ENCODE results near the gene GMDS. TPM values are rescaled to one million over a fixed set of nuclear protein-coding genes. Genes with fewer than 3 reads are reported as not detected.

GMDS gene
- total RNA-seq, 2 donors from 2014 or later = 18.2 to 20.5 TPM

- peaks cover 16% of the 10 kb centered on the region for H3K4me1 Mint-ChIP-seq
- ATAC-seq (no peak), DNase-seq (no peak)
- H3K4me3 Mint-ChIP-seq = no peak overlapping the region
- peaks cover 5% of the 10 kb centered on the region for H3K36me3 Mint-ChIP-seq (ENCODE audit: low read depth)
- no peaks in the 10 kb centered on the region for H3K9me3 ChIP-seq (ENCODE audit: control insufficient read depth, low read length, poor library complexity, severe bottlenecking)
- H3K27ac Mint-ChIP-seq = no peak overlapping the region
- H3K27me3 Mint-ChIP-seq = no peaks in the 10 kb centered on the region
Observed at GRCh38 chr6:2178125-2178524, 67.3 kb downstream of the GMDS start.

GRCh38 chr6:2175825-2176224 is 69.6 kb downstream of the GMDS start:
- Mint-ChIP-seq H3K27me3 (no peaks in the 10 kb centered on the region), H3K36me3 (ENCODE audit: low read depth) (no peaks in the 10 kb centered on the region), H3K27ac (no peak overlapping the region), H3K4me3 (no peak overlapping the region), H3K4me1 (peaks cover 13% of the 10 kb centered on the region)
- no peaks in the 10 kb centered on the region for H3K9me3 ChIP-seq (ENCODE audit: control insufficient read depth, low read length, poor library complexity, severe bottlenecking)
- ATAC-seq (no peak), DNase-seq (no peak)

- no peak for DNase-seq
- no peaks in the 10 kb centered on the region for H3K9me3 ChIP-seq (ENCODE audit: control insufficient read depth, low read length, poor library complexity, severe bottlenecking)
- H3K4me3 Mint-ChIP-seq = no peak overlapping the region
- peaks cover 13% of the 10 kb centered on the region for H3K4me1 Mint-ChIP-seq
- no peaks in the 10 kb centered on the region for H3K36me3 Mint-ChIP-seq (ENCODE audit: low read depth)
- no peak for ATAC-seq
- no peaks in the 10 kb centered on the region for H3K27me3 Mint-ChIP-seq
- H3K27ac Mint-ChIP-seq = no peak overlapping the region
Observed at GRCh38 chr6:2173203-2173961, 72.0 kb downstream of the GMDS start.

GRCh38 chr6:2171728-2172127 is 73.7 kb downstream of the GMDS start:
- no peak for ATAC-seq
- H3K9me3 ChIP-seq (ENCODE audit: control insufficient read depth, low read length, poor library complexity, severe bottlenecking) = no peaks in the 10 kb centered on the region
- Mint-ChIP-seq H3K27ac (no peak overlapping the region), H3K36me3 (ENCODE audit: low read depth) (no peaks in the 10 kb centered on the region), H3K4me3 (no peak overlapping the region), H3K27me3 (no peaks in the 10 kb centered on the region), H3K4me1 (peaks cover 8% of the 10 kb centered on the region)
- no peak for DNase-seq

GRCh38 chr6:2168480-2168879 is 76.9 kb downstream of the GMDS start:
- Mint-ChIP-seq H3K27ac (no peak overlapping the region), H3K27me3 (no peaks in the 10 kb centered on the region), H3K36me3 (ENCODE audit: low read depth) (no peaks in the 10 kb centered on the region), H3K4me1 (peaks cover 2% of the 10 kb centered on the region), H3K4me3 (no peak overlapping the region)
- no peaks in the 10 kb centered on the region for H3K9me3 ChIP-seq (ENCODE audit: control insufficient read depth, low read length, poor library complexity, severe bottlenecking)
- no peak for DNase-seq
- no peak for ATAC-seq

- Mint-ChIP-seq H3K4me1 (peaks cover 13% of the 10 kb centered on the region), H3K27me3 (no peaks in the 10 kb centered on the region), H3K4me3 (no peak overlapping the region), H3K36me3 (ENCODE audit: low read depth) (no peaks in the 10 kb centered on the region), H3K27ac (no peak overlapping the region)
- ATAC-seq (no peak), DNase-seq (no peak)
- no peaks in the 10 kb centered on the region for H3K9me3 ChIP-seq (ENCODE audit: control insufficient read depth, low read length, poor library complexity, severe bottlenecking)
Observed at GRCh38 chr6:2166717-2167116, 78.7 kb downstream of the GMDS start.

- H3K27ac Mint-ChIP-seq = no peak overlapping the region
- no peaks in the 10 kb centered on the region for H3K27me3 Mint-ChIP-seq
- no peak overlapping the region for H3K4me3 Mint-ChIP-seq
- no peaks in the 10 kb centered on the region for H3K36me3 Mint-ChIP-seq (ENCODE audit: low read depth)
- peaks cover 14% of the 10 kb centered on the region for H3K4me1 Mint-ChIP-seq
- ATAC-seq = no peak
- no peak for DNase-seq
- no peaks in the 10 kb centered on the region for H3K9me3 ChIP-seq (ENCODE audit: control insufficient read depth, low read length, poor library complexity, severe bottlenecking)
Observed at GRCh38 chr6:2165286-2165685, 80.1 kb downstream of the GMDS start.

GRCh38 chr6:2164481-2164880 is 80.9 kb downstream of the GMDS start:
- H3K9me3 ChIP-seq (ENCODE audit: control insufficient read depth, low read length, poor library complexity, severe bottlenecking) = no peaks in the 10 kb centered on the region
- H3K4me3 Mint-ChIP-seq = no peak overlapping the region
- DNase-seq (no peak), ATAC-seq (no peak)
- H3K27me3 Mint-ChIP-seq = no peaks in the 10 kb centered on the region
- no peaks in the 10 kb centered on the region for H3K36me3 Mint-ChIP-seq (ENCODE audit: low read depth)
- no peak overlapping the region for H3K27ac Mint-ChIP-seq
- peaks cover 14% of the 10 kb centered on the region for H3K4me1 Mint-ChIP-seq

- no peak overlapping the region for H3K27ac Mint-ChIP-seq
- DNase-seq = no peak
- H3K4me1 Mint-ChIP-seq = peaks cover 24% of the 10 kb centered on the region
- ATAC-seq = no peak
- H3K36me3 Mint-ChIP-seq (ENCODE audit: low read depth) = no peaks in the 10 kb centered on the region
- no peak overlapping the region for H3K4me3 Mint-ChIP-seq
- H3K27me3 Mint-ChIP-seq = no peaks in the 10 kb centered on the region
- no peaks in the 10 kb centered on the region for H3K9me3 ChIP-seq (ENCODE audit: control insufficient read depth, low read length, poor library complexity, severe bottlenecking)
Observed at GRCh38 chr6:2162079-2162445, 83.3 kb downstream of the GMDS start.

- no peaks in the 10 kb centered on the region for H3K9me3 ChIP-seq (ENCODE audit: control insufficient read depth, low read length, poor library complexity, severe bottlenecking)
- no peaks in the 10 kb centered on the region for H3K36me3 Mint-ChIP-seq (ENCODE audit: low read depth)
- ATAC-seq = no peak
- peaks cover 26% of the 10 kb centered on the region for H3K4me1 Mint-ChIP-seq
- no peak for DNase-seq
- H3K27me3 Mint-ChIP-seq = no peaks in the 10 kb centered on the region
- no peak overlapping the region for H3K27ac Mint-ChIP-seq
- no peak overlapping the region for H3K4me3 Mint-ChIP-seq
Observed at GRCh38 chr6:2158596-2159271, 86.7 kb downstream of the GMDS start.

GRCh38 chr6:2157441-2158127 is 87.8 kb downstream of the GMDS start:
- Mint-ChIP-seq H3K4me3 (no peak overlapping the region), H3K36me3 (ENCODE audit: low read depth) (no peaks in the 10 kb centered on the region), H3K4me1 (peaks cover 18% of the 10 kb centered on the region), H3K27ac (no peak overlapping the region), H3K27me3 (no peaks in the 10 kb centered on the region)
- no peaks in the 10 kb centered on the region for H3K9me3 ChIP-seq (ENCODE audit: control insufficient read depth, low read length, poor library complexity, severe bottlenecking)
- ATAC-seq (peak; percentile 40), DNase-seq (no peak)

GRCh38 chr6:2155206-2155605 is 90.2 kb downstream of the GMDS start:
- Mint-ChIP-seq H3K27me3 (no peaks in the 10 kb centered on the region), H3K36me3 (ENCODE audit: low read depth) (no peaks in the 10 kb centered on the region), H3K27ac (no peak overlapping the region), H3K4me1 (peaks cover 12% of the 10 kb centered on the region), H3K4me3 (no peak overlapping the region)
- H3K9me3 ChIP-seq (ENCODE audit: control insufficient read depth, low read length, poor library complexity, severe bottlenecking) = no peaks in the 10 kb centered on the region
- ATAC-seq (no peak), DNase-seq (no peak)

GRCh38 chr6:2149361-2150006 is 95.9 kb downstream of the GMDS start:
- no peaks in the 10 kb centered on the region for H3K27me3 Mint-ChIP-seq
- no peaks in the 10 kb centered on the region for H3K4me1 Mint-ChIP-seq
- no peaks in the 10 kb centered on the region for H3K9me3 ChIP-seq (ENCODE audit: control insufficient read depth, low read length, poor library complexity, severe bottlenecking)
- no peak overlapping the region for H3K27ac Mint-ChIP-seq
- DNase-seq (no peak), ATAC-seq (no peak)
- H3K4me3 Mint-ChIP-seq = no peak overlapping the region
- peaks cover 2% of the 10 kb centered on the region for H3K36me3 Mint-ChIP-seq (ENCODE audit: low read depth)
